Keratinocyte (primary cell): ENCODE measurements around the gene IFITM10. TPM values are rescaled to one million over a fixed set of nuclear protein-coding genes. Genes with fewer than 3 reads are reported as not detected.

Experiments used
- DNase-seq: peaks from one replicate; pipeline ENCODE4 v3.0.0-alpha.2; 2011; ENCODE audit warnings: low read depth, missing footprints, low spot score
- FAIRE-seq: peaks from 2 replicates; lab custom pipeline; 2011; peaks lifted over from hg19 to GRCh38; lab: Jason Lieb, UNC
- H2AFZ ChIP-seq: 2 replicates; pipeline ENCODE4 v1.6.0; 2012; ENCODE audit warnings: low read length, control low read depth, inconsistent platforms; ENCODE audit not compliant: control insufficient read depth
- H3K27ac ChIP-seq: 2 replicates; pipeline ENCODE4 v1.5.1; 2011; ENCODE audit warnings: low read length; ENCODE audit not compliant: control insufficient read depth, insufficient read depth
- H3K27me3 ChIP-seq: 3 replicates; pipeline ENCODE4 v1.6.0; 2011; ENCODE audit warnings: low read length; ENCODE audit not compliant: control insufficient read depth, insufficient read depth; ENCODE audit errors: extremely low read depth
- H3K36me3 ChIP-seq, 2 experiments: 2 replicates in 1 of 2; 3 replicates in 1 of 2; pipeline ENCODE4 v1.5.1; 2011; ENCODE audit warnings: low read length in 2 of 2, mild to moderate bottlenecking in 1 of 2; ENCODE audit not compliant: control insufficient read depth in 2 of 2, insufficient read depth in 2 of 2; ENCODE audit errors: extremely low read depth in 1 of 2
- H3K4me1 ChIP-seq: 3 replicates; pipeline ENCODE4 v1.5.1; 2011; ENCODE audit warnings: low read length; ENCODE audit not compliant: control insufficient read depth, insufficient read depth; ENCODE audit errors: extremely low read depth
- H3K4me2 ChIP-seq: 3 replicates; pipeline ENCODE4 v1.6.0; 2011; ENCODE audit warnings: low read depth, low read length; ENCODE audit not compliant: control insufficient read depth, insufficient read depth; ENCODE audit errors: extremely low read depth
- H3K4me3 ChIP-seq, 3 experiments: fragments of 200-600 bp in 1 of 3; sonication (generic) in 1 of 3; 2 replicates in 2 of 3; 3 replicates in 1 of 3; pipeline ENCODE4 v1.5.1; 2011 to 2016; ENCODE audit warnings: low read length in 3 of 3, mild to moderate bottlenecking in 3 of 3, control low read depth in 2 of 3, inconsistent platforms in 1 of 3, low read depth in 1 of 3, mixed read lengths in 1 of 3, mixed run types in 1 of 3, moderate library complexity in 1 of 3; ENCODE audit not compliant: control insufficient read depth in 2 of 3, insufficient read depth in 2 of 3; ENCODE audit errors: extremely low read depth in 1 of 3
- H3K79me2 ChIP-seq: 2 replicates; pipeline ENCODE4 v1.6.0; 2012; ENCODE audit warnings: low read length; ENCODE audit not compliant: control insufficient read depth, insufficient read depth
- H3K9ac ChIP-seq: 3 replicates; pipeline ENCODE4 v1.6.0; 2011; ENCODE audit warnings: low read length; ENCODE audit not compliant: control insufficient read depth, insufficient read depth; ENCODE audit errors: extremely low read depth
- H3K9me1 ChIP-seq: 3 replicates; pipeline ENCODE4 v1.6.0; 2011; ENCODE audit warnings: low read length; ENCODE audit not compliant: control insufficient read depth, insufficient read depth; ENCODE audit errors: extremely low read depth
- H3K9me3 ChIP-seq: 2 replicates; pipeline ENCODE4 v1.5.1; 2012; ENCODE audit warnings: low read depth, low read length; ENCODE audit not compliant: control insufficient read depth
- H4K20me1 ChIP-seq: 3 replicates; pipeline ENCODE4 v1.6.0; 2011; ENCODE audit warnings: low read length; ENCODE audit not compliant: control insufficient read depth, insufficient read depth; ENCODE audit errors: extremely low read depth
- CTCF ChIP-seq, 3 experiments: IDR thresholded peaks in 1 of 3; conservative IDR thresholded peaks in 1 of 3; optimal IDR thresholded peaks in 1 of 3; 2 replicates in 2 of 3; 3 replicates in 1 of 3; pipeline versions ENCODE3 to v1.5.1; 2011; ENCODE audit warnings: low read length in 3 of 3, mild to moderate bottlenecking in 3 of 3, moderate library complexity in 2 of 3, control low read depth in 1 of 3, inconsistent platforms in 1 of 3; ENCODE audit not compliant: insufficient read depth in 2 of 3; ENCODE audit errors: extremely low read depth in 1 of 3
- EZH2 ChIP-seq: IDR thresholded peaks from one replicate; pipeline ENCODE4 v1.6.1; 2012; ENCODE audit warnings: inconsistent platforms, mild to moderate bottlenecking, low read length, moderate library complexity
- dilution Hi-C: fragments of 300-500 bp; cut with MboI; formaldehyde crosslinking; loops from one replicate; pipeline ENCODE4 v1.7.0; 2020; ENCODE audit warnings: low sequenced_read_pairs; ENCODE audit not compliant: extremely low pct_ligation_motif_present
- polyA minus RNA-seq, 3 experiments: library from RNA; depleted of rRNA, polyadenylated mRNA; stranded (reverse); fragments of >200 nt; gene quantifications; 1 replicate in 1 of 3; 2 replicates in 1 of 3; 3 replicates in 1 of 3; pipeline ENCODE4 v1.2.3, GENCODE V29; 2011
- polyA plus RNA-seq, 5 experiments: library from polyadenylated mRNA; depleted of rRNA in 3 of 5; stranded (reverse) in 3 of 5; stranded (forward) in 1 of 5; unstranded in 1 of 5; fragments of >200 nt; gene quantifications; 1 replicate in 1 of 5; 2 replicates in 3 of 5; 3 replicates in 1 of 5; pipeline versions ENCODE4 v1.2.1 to v1.2.3, GENCODE V29; 2011 to 2012; ENCODE audit warnings: missing spikeins in 2 of 5, low read depth in 1 of 5, low replicate concordance in 1 of 5

IFITM10 gene
- polyA plus RNA-seq: 0.03 to 0.18 TPM (median 0.14 TPM) in 3 replicates
- 0.36 TPM for polyA plus RNA-seq (2011; ENCODE audit: low read depth)
- not detected in 2 replicates for polyA plus RNA-seq (2011; cell fraction: cytosol; rRNA removed)
- polyA plus RNA-seq (2011; cell fraction: nucleus; rRNA removed): 0.46 and 1.2 TPM in 2 replicates
- 0.19 and 1.1 TPM in 2 replicates for polyA plus RNA-seq (2012; ENCODE audit: low replicate concordance)
- polyA minus RNA-seq: 0.03 to 0.13 TPM in 2 of 3 replicates, not detected in the other
- not detected for polyA minus RNA-seq (2011; cell fraction: cytosol; rRNA and poly(A)+ RNA removed)
- 0.53 and 1.0 TPM in 2 replicates for polyA minus RNA-seq (2011; cell fraction: nucleus; rRNA and poly(A)+ RNA removed)

DNA sequence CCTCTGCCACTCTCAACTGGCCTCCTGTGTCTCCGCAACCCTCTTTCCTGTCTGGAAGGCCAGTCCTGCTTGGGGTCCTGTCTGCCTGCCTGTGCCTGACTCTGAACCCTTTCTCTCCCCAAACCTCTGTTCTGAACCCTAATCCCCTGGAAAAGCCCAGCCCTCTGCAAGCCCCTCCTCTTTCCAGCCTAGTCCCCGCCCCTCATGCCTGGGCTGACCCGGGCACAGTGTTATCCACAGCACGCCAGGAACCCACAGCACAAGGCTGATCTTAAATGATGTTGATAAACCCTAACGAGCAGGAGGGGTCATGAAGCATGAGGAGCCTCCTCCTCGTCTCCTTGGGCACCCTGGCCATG, at the start of gene IFITM10:
Gene IFITM10, minus strand, starts transcription at position 115 of the 359 bp plus-strand sequence. CDS start 153 bp downstream, outside the sequence.
- Histone ChIP-seq H3K4me3 (no peak within 1 kb of the TSS), H3K36me3 (peaks cover 0 to 10% of the 10 kb centered on the region in 2 experiments), H4K20me1 (no peaks in the 10 kb centered on the region), H3K79me2 (no peaks in the 10 kb centered on the region), H3K27me3 (peaks cover 28% of the 10 kb centered on the region), H2AFZ (no peak within 1 kb of the TSS), H3K4me2 (no peak within 1 kb of the TSS), H3K9me3 (no peaks in the 10 kb centered on the region), H3K9ac (no peak within 1 kb of the TSS), H3K9me1 (no peaks in the 10 kb centered on the region), H3K27ac (no peak within 1 kb of the TSS), H3K4me1 (peaks cover 26% of the 10 kb centered on the region)
- FAIRE-seq (no peak), DNase-seq (no peak)
- TF ChIP-seq EZH2 (no peak), CTCF (optimal IDR thresholded peaks at IDR 0.05 in 1 of 3, IDR thresholded peaks at IDR 0.05 in 1 of 3, conservative IDR thresholded peaks at IDR 0.05 in 1 of 3; ENCODE audit: extremely low read depth in 1 of 3, insufficient read depth in 2 of 3, low read length in 3 of 3) (no peak)
- dilution Hi-C loops: no loop called here

GRCh38 chr11:1797391-1798125, 47.2 kb upstream of the IFITM10 start:
- Histone ChIP-seq H3K9me3 (no peaks in the 10 kb centered on the region), H3K27me3 (no peaks in the 10 kb centered on the region), H2AFZ (no peak overlapping the region), H3K9me1 (no peaks in the 10 kb centered on the region), H3K4me2 (no peak overlapping the region), H3K4me3 (no peak overlapping the region), H3K36me3 (no peaks in the 10 kb centered on the region), H3K4me1 (peaks cover 12% of the 10 kb centered on the region), H3K79me2 (no peaks in the 10 kb centered on the region), H4K20me1 (no peaks in the 10 kb centered on the region), H3K9ac (no peak overlapping the region), H3K27ac (no peak overlapping the region)
- DNase-seq (no peak), FAIRE-seq (no peak)
- TF ChIP-seq EZH2 (no peak), CTCF (optimal IDR thresholded peaks at IDR 0.05 in 1 of 3, IDR thresholded peaks at IDR 0.05 in 1 of 3, conservative IDR thresholded peaks at IDR 0.05 in 1 of 3; ENCODE audit: extremely low read depth in 1 of 3, insufficient read depth in 2 of 3, low read length in 3 of 3) (no peak)
- dilution Hi-C loops: no loop called here
